WTC11 (cell line): ENCODE measurements around the gene AKAP10. TPM values are rescaled to one million over a fixed set of nuclear protein-coding genes. Genes with fewer than 3 reads are reported as not detected.
A peak's percentile ranks its signal among the peaks of the same experiment; 100 is the strongest.

Source experiments
- ATAC-seq: fragments of 200-7000 bp; cut with Tn5 transposase; 2 replicates; pipeline ENCODE4 v1.10.0; 2021; ENCODE audit warnings: mild to moderate bottlenecking, moderate library complexity
- CTCF ChIA-PET: fragments of 300-600 bp; sonication (Branson Sonifier 250); formaldehyde crosslinking; loops from one replicate; lab custom pipeline; 2021; ENCODE audit warnings: antibody characterized with exemption; lab: Charles Lee
- POLR2A ChIA-PET: fragments of 350-600 bp; sonication (Branson Sonifier 250); formaldehyde crosslinking; loops from one replicate; lab custom pipeline; 2021; ENCODE audit warnings: antibody characterized with exemption; lab: Charles Lee
- DNase-seq: peaks from one replicate; pipeline ENCODE4 v3.0.0; 2021; ENCODE audit warnings: low spot score
- H3K27ac Mint-ChIP-seq: 2 replicates; pipeline ENCODE4 v1.8.0; 2021; ENCODE audit warnings: mixed read lengths
- H3K27me3 Mint-ChIP-seq: 2 replicates; pipeline ENCODE4 v1.8.0; 2021; ENCODE audit warnings: low read depth, mild to moderate bottlenecking, moderate library complexity, mixed read lengths
- H3K36me3 Mint-ChIP-seq: 2 replicates; pipeline ENCODE4 v1.8.0; 2021; ENCODE audit warnings: mixed read lengths
- H3K4me1 Mint-ChIP-seq: 2 replicates; pipeline ENCODE4 v1.8.0; 2022; ENCODE audit warnings: mixed read lengths
- H3K4me3 Mint-ChIP-seq: 2 replicates; pipeline ENCODE4 v1.8.0; 2021; ENCODE audit warnings: mild to moderate bottlenecking, moderate library complexity, mixed read lengths
- H3K9me3 Mint-ChIP-seq: 2 replicates; pipeline ENCODE4 v1.8.0; 2021; ENCODE audit warnings: mixed read lengths
- ATF6 ChIP-seq: sonication (generic); formaldehyde crosslinking; IDR thresholded peaks from 2 replicates; pipeline ENCODE4 v1.8.1; 2023; ENCODE audit warnings: mild to moderate bottlenecking, missing genetic modification reagents
- CBFB ChIP-seq: sonication (generic); formaldehyde crosslinking; IDR thresholded peaks from 2 replicates; pipeline ENCODE4 v1.8.1; 2022; ENCODE audit warnings: mild to moderate bottlenecking, low read depth, missing genetic modification reagents
- CDX4 ChIP-seq: fragments of 250-450 bp; sonication (Bioruptor Pico); IDR thresholded peaks from 2 replicates; pipeline ENCODE4 v1.9.0; 2021; ENCODE audit warnings: moderate library complexity, mild to moderate bottlenecking, inconsistent platforms, borderline replicate concordance
- E2F5 ChIP-seq: sonication (generic); formaldehyde crosslinking; IDR thresholded peaks from 2 replicates; pipeline ENCODE4 v1.8.1; 2022; ENCODE audit warnings: mild to moderate bottlenecking, moderate library complexity, missing genetic modification reagents
- EMX1 ChIP-seq: fragments of 250-450 bp; sonication (Bioruptor Pico); IDR thresholded peaks from 2 replicates; pipeline ENCODE4 v1.8.0; 2021; ENCODE audit warnings: mild to moderate bottlenecking
- ESRRA ChIP-seq: sonication (generic); formaldehyde crosslinking; IDR thresholded peaks from 2 replicates; pipeline ENCODE4 v1.8.1; 2022; ENCODE audit warnings: mild to moderate bottlenecking, missing genetic modification reagents, borderline replicate concordance
- GRHL2 ChIP-seq: fragments of 250-450 bp; sonication (Bioruptor Pico); IDR thresholded peaks from 2 replicates; pipeline ENCODE4 v1.8.0; 2022; ENCODE audit warnings: mild to moderate bottlenecking, moderate library complexity; ENCODE audit not compliant: insufficient replicate concordance, severe bottlenecking
- HMGA2 ChIP-seq: fragments of 250-450 bp; sonication (Bioruptor Pico); IDR thresholded peaks from 2 replicates; pipeline ENCODE4 v1.4.0; 2021; ENCODE audit warnings: mild to moderate bottlenecking, moderate library complexity
- HMGXB4 ChIP-seq: sonication (generic); formaldehyde crosslinking; IDR thresholded peaks from 2 replicates; pipeline ENCODE4 v1.8.1; 2023; ENCODE audit warnings: mild to moderate bottlenecking, moderate library complexity, missing genetic modification reagents
- KAT7 ChIP-seq: sonication (generic); formaldehyde crosslinking; IDR thresholded peaks from 2 replicates; pipeline ENCODE4 v1.8.1; 2023; ENCODE audit warnings: missing genetic modification reagents, mild to moderate bottlenecking, borderline replicate concordance
- MXD4 ChIP-seq: fragments of 250-450 bp; sonication (Bioruptor Pico); IDR thresholded peaks from 2 replicates; pipeline ENCODE4 v1.8.0; 2021; ENCODE audit warnings: mild to moderate bottlenecking, moderate library complexity, borderline replicate concordance
- NR3C1 ChIP-seq: sonication (generic); formaldehyde crosslinking; conservative IDR thresholded peaks from 2 replicates; pipeline ENCODE4 v1.8.1; 2023; ENCODE audit warnings: low read depth, mild to moderate bottlenecking, missing genetic modification reagents
- PRRX2 ChIP-seq: fragments of 250-450 bp; sonication (Bioruptor Pico); IDR thresholded peaks from 2 replicates; pipeline ENCODE4 v1.8.0; 2021; ENCODE audit warnings: mild to moderate bottlenecking
- SMAD4 ChIP-seq: sonication (generic); formaldehyde crosslinking; IDR thresholded peaks from 2 replicates; pipeline ENCODE4 v1.8.0; 2022; ENCODE audit warnings: mild to moderate bottlenecking, missing genetic modification reagents
- TEAD4 ChIP-seq: sonication (generic); formaldehyde crosslinking; IDR thresholded peaks from 2 replicates; pipeline ENCODE4 v1.8.0; 2022; ENCODE audit warnings: mild to moderate bottlenecking, missing genetic modification reagents
- TP53 ChIP-seq: sonication (generic); formaldehyde crosslinking; IDR thresholded peaks from 2 replicates; pipeline ENCODE4 v1.8.1; 2023; ENCODE audit warnings: mild to moderate bottlenecking, missing genetic modification reagents
- ZBTB43 ChIP-seq: sonication (generic); formaldehyde crosslinking; IDR thresholded peaks from 2 replicates; pipeline ENCODE4 v1.8.1; 2023; ENCODE audit warnings: mild to moderate bottlenecking, missing genetic modification reagents
- ZMAT4 ChIP-seq: fragments of 250-450 bp; sonication (Bioruptor Pico); IDR thresholded peaks from 2 replicates; pipeline ENCODE4 v1.9.0; 2021; ENCODE audit warnings: mild to moderate bottlenecking
- ZNF121 ChIP-seq: sonication (generic); formaldehyde crosslinking; IDR thresholded peaks from 2 replicates; pipeline ENCODE4 v1.8.0; 2023; ENCODE audit warnings: missing genetic modification reagents
- ZNF219 ChIP-seq: sonication (generic); formaldehyde crosslinking; IDR thresholded peaks from 2 replicates; pipeline ENCODE4 v1.8.0; 2023; ENCODE audit warnings: missing genetic modification reagents, mild to moderate bottlenecking, borderline replicate concordance
- ZNF263 ChIP-seq: sonication (generic); formaldehyde crosslinking; IDR thresholded peaks from 2 replicates; pipeline ENCODE4 v1.8.1; 2022; ENCODE audit warnings: low read depth, mild to moderate bottlenecking, moderate library complexity, missing genetic modification reagents
- ZNF317 ChIP-seq: sonication (generic); formaldehyde crosslinking; IDR thresholded peaks from 2 replicates; pipeline ENCODE4 v1.8.1; 2023; ENCODE audit warnings: low read depth, mild to moderate bottlenecking, moderate library complexity, missing genetic modification reagents, borderline replicate concordance
- ZNF396 ChIP-seq: fragments of 250-450 bp; sonication (Bioruptor Pico); IDR thresholded peaks from 2 replicates; pipeline ENCODE4 v1.8.0; 2021; ENCODE audit warnings: mild to moderate bottlenecking, moderate library complexity, borderline replicate concordance
- ZNF416 ChIP-seq: fragments of 250-450 bp; sonication (Bioruptor Pico); IDR thresholded peaks from 2 replicates; pipeline ENCODE4 v1.9.0; 2021; ENCODE audit warnings: mild to moderate bottlenecking, inconsistent platforms
- ZNF512 ChIP-seq: sonication (generic); formaldehyde crosslinking; IDR thresholded peaks from 2 replicates; pipeline ENCODE4 v1.8.1; 2022; ENCODE audit warnings: missing genetic modification reagents, borderline replicate concordance
- ZNF671 ChIP-seq: fragments of 250-450 bp; sonication (Bioruptor Pico); IDR thresholded peaks from 2 replicates; pipeline ENCODE4 v1.8.0; 2021; ENCODE audit warnings: mild to moderate bottlenecking
- ZSCAN18 ChIP-seq: fragments of 250-450 bp; sonication (Bioruptor Pico); IDR thresholded peaks from 2 replicates; pipeline ENCODE4 v2.1.2; 2022; ENCODE audit warnings: mild to moderate bottlenecking, moderate library complexity
- total RNA-seq: library from RNA; stranded (reverse); gene quantifications from 3 replicates; pipeline ENCODE4 v1.2.3, GENCODE V29; 2021

Gene AKAP10
- total RNA-seq, 1 experiment from 2014 or later, result 29.9 TPM

GRCh38 chr17:20009302-20010098 lies 31.9 kb upstream of the AKAP10 start, which contains the start of gene SPECC1:
TSS of gene SPECC1 (plus strand) at chr17:20009359. CDS start at chr17:20096652, 87,293 bp downstream.
- H3K27me3 Mint-ChIP-seq, result peaks cover 44% of the 10 kb centered on the region
- H3K36me3 Mint-ChIP-seq, result no peaks in the 10 kb centered on the region
- ChIA-PET CTCF (interaction anchor here (0.6 to 3.3 kb wide), 42 partner anchors 9 to 1013 kb away, joined by 3 to 52 read pairs (median 4); partner anchors contain the start of genes AKAP10, MAPK7 and ULK2), POLR2A (interaction anchor here (0.7 to 1.1 kb wide), 4 partner anchors 32 to 96 kb away, joined by 3 to 7 read pairs (median 4); partner anchors contain the start of gene AKAP10)
- H3K9me3 Mint-ChIP-seq, result no peaks in the 10 kb centered on the region
- peak within 1 kb of the TSS; percentile 92 for H3K4me3 Mint-ChIP-seq
- peak; percentile 95 for DNase-seq
- ATAC-seq, result peak; percentile 90
- peaks cover 15% of the 10 kb centered on the region for H3K4me1 Mint-ChIP-seq
- no peak within 1 kb of the TSS for H3K27ac Mint-ChIP-seq
- TF ChIP-seq HMGXB4 (CRISPR knock-in tag) (peak; percentile 91), HMGA2 (CRISPR knock-in tag) (no peak), ZBTB43 (CRISPR knock-in tag) (no peak), TP53 (CRISPR knock-in tag) (no peak), ZSCAN18 (no peak), EMX1 (CRISPR knock-in tag) (0 out of 2 replicates have a peak, but pooled peaks have one; percentile 25), PRRX2 (CRISPR knock-in tag) (no peak), NR3C1 (no peak), ZNF317 (CRISPR knock-in tag) (no peak), ZNF671 (CRISPR knock-in tag) (no peak), TEAD4 (CRISPR knock-in tag) (no peak), KAT7 (CRISPR knock-in tag) (no peak), ZNF416 (CRISPR knock-in tag) (no peak), ZNF512 (CRISPR knock-in tag) (no peak), ESRRA (CRISPR knock-in tag) (no peak), MXD4 (no peak), ZNF219 (0 out of 2 replicates have a peak, but pooled peaks have one; percentile 43), ZNF263 (CRISPR knock-in tag) (no peak), ATF6 (CRISPR knock-in tag) (no peak), ZNF396 (CRISPR knock-in tag) (no peak), ZMAT4 (CRISPR knock-in tag) (no peak), CDX4 (CRISPR knock-in tag) (no peak), E2F5 (CRISPR knock-in tag) (no peak; the same call in 1 of the 2 replicates), GRHL2 (no peak), CBFB (CRISPR knock-in tag) (no peak), SMAD4 (CRISPR knock-in tag) (no peak), ZNF121 (no peak)
